Muscle of leg (tissue), 11 donors: Measurements from ENCODE around the gene IGFBP1. TPM values are rescaled to one million over a fixed set of nuclear protein-coding genes. Genes with fewer than 3 reads are reported as not detected.

Experiments used
- DNase-seq: peaks from one replicate; pipeline ENCODE4 v3.0.0; 2013
- H3K27ac ChIP-seq: one replicate; pipeline ENCODE4 v1.5.1; 2013; ENCODE audit warnings: mild to moderate bottlenecking, low read length, control low read depth
- H3K27me3 ChIP-seq: one replicate; pipeline ENCODE4 v1.6.1; 2013; ENCODE audit warnings: low read length; ENCODE audit not compliant: control insufficient read depth, insufficient read depth
- H3K36me3 ChIP-seq: one replicate; pipeline ENCODE4 v1.6.1; 2013; ENCODE audit warnings: low read length; ENCODE audit not compliant: control insufficient read depth, insufficient read depth
- H3K4me1 ChIP-seq: one replicate; pipeline ENCODE4 v1.6.1; 2013; ENCODE audit warnings: low read length; ENCODE audit not compliant: control insufficient read depth, insufficient read depth
- H3K4me3 ChIP-seq: one replicate; pipeline ENCODE4 v1.5.1; 2013; ENCODE audit warnings: low read length, control low read depth
- H3K9me3 ChIP-seq: replicated peaks from 2 replicates; pipeline ENCODE4 v1.6.1; 2013; ENCODE audit warnings: low read depth, low read length; ENCODE audit not compliant: control insufficient read depth
- WGBS: methylation state at CpG from one replicate; pipeline ENCODE4 v1.1.5; 2013; ENCODE audit warnings: missing lambda C conversion rate; ENCODE audit not compliant: insufficient coverage; 5-methylcytosine and 5-hydroxymethylcytosine counted together
- polyA plus RNA-seq, 8 donors: library from polyadenylated mRNA; unstranded; fragments of 120-200 nt; gene quantifications; one replicate each; pipeline versions ENCODE4 v1.2.1 to v1.2.3, GENCODE V29; 2013; ENCODE audit warnings: inconsistent platforms in 1 of 8, low replicate concordance in 1 of 8; ENCODE audit not compliant: insufficient read length in 8 of 8, insufficient read depth in 1 of 8
- total RNA-seq: library from RNA; stranded (reverse); fragments of 120-200 nt; gene quantifications from one replicate; pipeline ENCODE4 v1.2.4, GENCODE V29; 2013

The IGFBP1 gene
- total and polyA plus RNA-seq, 9 donors, result 0.09 to 1.4 (median 0.23) TPM

- Histone ChIP-seq H3K4me3 (no peak overlapping the region), H3K9me3 (no peaks in the 10 kb centered on the region), H3K36me3 (no peaks in the 10 kb centered on the region), H3K27ac (no peak overlapping the region), H3K4me1 (no peaks in the 10 kb centered on the region), H3K27me3 (peaks cover 4% of the 10 kb centered on the region)
- 59% methylated on average over 9 of the region's 13 CpGs for WGBS
- no peak for DNase-seq
Observed at GRCh38 chr7:45865594-45866410, 22.5 kb upstream of the IGFBP1 start.

DNA sequence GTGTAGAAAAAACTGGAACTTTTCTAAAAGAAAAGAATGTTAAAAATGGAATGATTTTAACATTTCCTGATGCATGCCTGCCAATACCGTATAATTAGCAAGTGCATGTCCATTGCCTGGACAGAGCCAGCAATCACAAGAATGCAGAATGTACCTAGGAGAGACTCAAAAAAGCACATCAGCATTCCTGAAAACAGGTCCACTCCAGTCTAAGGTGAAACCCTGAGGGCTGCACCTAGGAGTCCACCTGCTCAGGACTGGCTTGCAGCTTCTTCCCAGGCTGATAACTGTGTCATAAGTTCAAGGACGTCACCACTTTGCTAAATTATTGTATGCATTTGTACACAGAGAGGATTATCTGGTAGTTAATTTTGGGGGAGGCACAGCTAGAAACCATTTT is 20.8 kb upstream of the IGFBP1 start:
- Histone ChIP-seq H3K4me3 (no peak overlapping the region), H3K4me1 (no peaks in the 10 kb centered on the region), H3K27me3 (peaks cover 4% of the 10 kb centered on the region), H3K9me3 (no peaks in the 10 kb centered on the region), H3K36me3 (no peaks in the 10 kb centered on the region), H3K27ac (no peak overlapping the region)
- no peak for DNase-seq
- WGBS, result 44% methylated on average over 1 of the region's 2 CpGs

DNA sequence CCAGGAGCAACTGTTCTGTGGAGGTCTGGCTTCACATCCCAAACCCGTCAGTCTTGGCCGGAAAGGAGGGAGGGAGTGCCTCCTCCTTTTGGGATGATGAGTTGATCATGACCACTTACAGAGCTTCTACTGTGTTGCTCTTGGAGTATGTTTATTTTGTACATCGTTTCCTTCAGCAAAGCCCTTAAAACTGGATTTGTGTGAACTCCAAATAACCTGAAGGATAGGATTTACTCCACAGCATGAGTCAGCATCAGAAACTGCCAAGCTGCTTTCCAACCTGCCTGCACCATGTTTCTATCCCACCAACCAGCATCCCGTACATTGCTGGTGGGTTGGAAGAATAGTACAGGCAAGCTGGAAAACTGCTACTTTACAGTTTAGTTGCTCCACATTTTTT is 18.9 kb upstream of the IGFBP1 start:
- Histone ChIP-seq H3K4me3 (no peak overlapping the region), H3K9me3 (no peaks in the 10 kb centered on the region), H3K27me3 (peaks cover 4% of the 10 kb centered on the region), H3K36me3 (no peaks in the 10 kb centered on the region), H3K27ac (no peak overlapping the region), H3K4me1 (no peaks in the 10 kb centered on the region)
- no CpG with 5 or more reads among the region's 4 CpGs for WGBS
- DNase-seq, result no peak

GRCh38 chr7:45872116-45873034 is 15.9 kb upstream of the IGFBP1 start:
- Histone ChIP-seq H3K9me3 (no peaks in the 10 kb centered on the region), H3K4me3 (no peak overlapping the region), H3K27me3 (peaks cover 3% of the 10 kb centered on the region), H3K27ac (no peak overlapping the region), H3K36me3 (no peaks in the 10 kb centered on the region), H3K4me1 (no peaks in the 10 kb centered on the region)
- no peak for DNase-seq
- 79% methylated on average over 8 of the region's 10 CpGs for WGBS

GRCh38 chr7:45873035-45873354 is 15.3 kb upstream of the IGFBP1 start, which contains the start of gene CCDC201:
TSS of gene CCDC201 (minus strand) at chr7:45873082. CDS start at chr7:45873007, 75 bp downstream.
- Histone ChIP-seq H3K9me3 (peaks cover under 1% of the 10 kb centered on the region), H3K4me3 (no peak within 1 kb of the TSS), H3K27ac (no peak within 1 kb of the TSS), H3K4me1 (no peaks in the 10 kb centered on the region), H3K27me3 (peaks cover 3% of the 10 kb centered on the region), H3K36me3 (no peaks in the 10 kb centered on the region)
- 63% methylated on average over 2 of the region's 7 CpGs for WGBS
- DNase-seq, result no peak

DNA sequence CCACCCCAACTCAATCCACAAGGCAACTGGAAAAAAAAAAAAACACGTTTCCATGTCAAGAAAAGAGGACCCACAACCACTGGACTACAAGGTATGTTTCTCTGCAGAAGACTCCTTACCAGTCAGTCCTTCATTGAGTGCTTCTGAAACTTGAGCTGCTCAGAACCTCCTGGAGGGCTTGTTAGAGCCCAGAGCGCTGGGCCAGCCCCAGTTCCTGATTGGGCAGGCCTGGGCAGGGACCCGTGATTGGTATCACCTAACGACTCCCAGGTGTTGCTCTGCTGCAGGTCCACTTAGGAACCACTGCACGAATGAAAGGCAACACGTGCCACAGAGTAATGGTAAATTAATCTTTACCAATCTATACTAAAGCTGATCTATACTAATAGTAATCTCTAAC is 14.9 kb upstream of the IGFBP1 start:
- no peaks in the 10 kb centered on the region for H3K36me3 ChIP-seq
- peaks cover 4% of the 10 kb centered on the region for H3K27me3 ChIP-seq
- WGBS, result 57% methylated on average over 1 of the region's 6 CpGs
- no peaks in the 10 kb centered on the region for H3K4me1 ChIP-seq
- DNase-seq, result no peak
- no peak overlapping the region for H3K27ac ChIP-seq
- peaks cover 4% of the 10 kb centered on the region for H3K9me3 ChIP-seq
- no peak overlapping the region for H3K4me3 ChIP-seq

DNA sequence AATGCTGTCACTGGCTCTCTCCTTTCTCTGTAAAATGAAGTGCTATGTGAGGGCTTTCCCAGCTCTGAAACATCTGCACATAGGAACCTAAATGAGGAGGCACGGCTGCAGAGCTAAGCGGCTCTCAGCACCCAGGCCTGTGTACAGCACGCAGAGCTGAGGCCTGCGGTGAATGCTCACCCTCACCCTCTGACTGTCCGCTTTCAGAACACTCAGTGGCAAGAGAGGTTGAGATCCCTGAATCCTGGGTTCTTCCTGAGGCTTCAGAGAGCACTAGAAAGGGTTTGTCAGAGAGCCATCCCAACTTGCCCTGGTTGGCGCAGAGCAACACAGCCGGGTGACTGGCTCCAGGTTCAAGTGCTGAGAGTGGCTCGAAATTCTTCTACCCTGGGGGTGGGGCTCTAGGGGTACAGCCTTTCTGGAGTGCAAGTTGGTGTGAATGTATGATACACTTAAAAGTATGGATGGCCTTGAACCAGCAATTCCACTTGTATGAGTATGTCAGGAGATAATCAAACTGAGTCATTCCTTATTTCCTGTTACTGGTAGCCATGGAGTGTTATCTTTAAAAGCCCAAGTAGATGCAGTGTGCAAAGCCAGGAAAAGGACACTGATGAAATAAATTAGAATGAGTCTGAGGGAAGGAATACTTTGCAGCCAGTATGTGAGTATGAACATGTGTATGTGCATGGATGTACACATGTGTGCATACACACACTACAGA is 13.7 kb upstream of the IGFBP1 start:
- H3K36me3 ChIP-seq, result no peaks in the 10 kb centered on the region
- WGBS, result 100% methylated on average over 2 of the region's 8 CpGs
- H3K4me1 ChIP-seq, result no peaks in the 10 kb centered on the region
- peaks cover 12% of the 10 kb centered on the region for H3K9me3 ChIP-seq
- DNase-seq, result no peak
- H3K4me3 ChIP-seq, result no peak overlapping the region
- peaks cover 2% of the 10 kb centered on the region for H3K27me3 ChIP-seq
- no peak overlapping the region for H3K27ac ChIP-seq

- 88% methylated on average over 2 of the region's 2 CpGs for WGBS
- Histone ChIP-seq H3K4me1 (no peaks in the 10 kb centered on the region), H3K4me3 (no peak overlapping the region)
Observed at GRCh38 chr7:45876519-45876918, 11.8 kb upstream of the IGFBP1 start.

DNA sequence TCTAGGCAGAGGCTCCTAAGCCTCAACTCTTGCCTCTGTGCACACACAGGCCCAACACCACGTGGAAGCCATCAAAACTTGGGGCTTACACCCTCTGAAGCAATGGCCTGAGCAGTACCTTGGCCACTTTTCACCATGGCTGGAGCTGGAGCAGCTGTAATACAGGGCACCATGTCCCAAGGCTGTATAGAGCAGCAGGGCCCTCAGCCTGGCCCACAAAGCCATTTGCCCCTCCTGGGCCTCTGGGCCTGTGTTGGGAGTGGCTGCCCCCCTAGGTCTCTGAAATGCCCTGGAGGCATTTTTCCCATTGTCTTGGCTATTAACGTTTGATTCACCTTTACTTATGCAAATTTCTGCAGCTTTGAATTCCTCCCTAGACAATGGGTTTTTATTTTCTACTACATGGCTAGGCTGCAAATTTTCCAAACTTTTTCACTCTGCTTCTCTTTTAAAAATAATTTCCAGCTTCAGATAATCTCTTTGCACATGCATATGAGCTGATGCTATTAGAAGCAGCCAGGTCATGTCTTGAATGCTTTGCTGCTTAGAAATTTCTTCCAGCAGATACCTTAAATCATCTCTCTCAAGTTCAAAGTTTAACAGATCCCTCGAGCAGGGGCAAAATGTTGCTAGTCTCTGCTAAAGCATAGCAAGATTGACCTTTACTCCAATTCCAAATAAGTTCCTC is 9.7 kb upstream of the IGFBP1 start:
- Histone ChIP-seq H3K27ac (no peak overlapping the region), H3K36me3 (no peaks in the 10 kb centered on the region), H3K9me3 (peaks cover 12% of the 10 kb centered on the region), H3K27me3 (peaks cover 6% of the 10 kb centered on the region), H3K4me3 (no peak overlapping the region), H3K4me1 (no peaks in the 10 kb centered on the region)
- WGBS, result 50% methylated on average over 2 of the region's 3 CpGs
- DNase-seq, result no peak

More at GRCh38 chr7:45876519-45876918, 11.8 kb upstream of the IGFBP1 start:
- H3K27ac ChIP-seq, result no peak overlapping the region
- DNase-seq, result no peak
- H3K9me3 ChIP-seq, result peaks cover 12% of the 10 kb centered on the region
- peaks cover 4% of the 10 kb centered on the region for H3K27me3 ChIP-seq
- H3K36me3 ChIP-seq, result no peaks in the 10 kb centered on the region
